GM23338 (cell line): ENCODE data around the gene SGSH. TPM values are rescaled to one million over a fixed set of nuclear protein-coding genes. Genes with fewer than 3 reads are reported as not detected.

Experiments
- ATAC-seq: fragments of 200-7000 bp; cut with Tn5 transposase; 3 replicates; pipeline ENCODE4 v1.9.1; 2020
- DNase-seq: peaks from one replicate; pipeline ENCODE4 v3.0.0-alpha.2; 2015; ENCODE audit warnings: low spot score
- H2AFZ ChIP-seq: fragments of 200-600 bp; sonication (generic); 2 replicates; pipeline ENCODE4 v1.8.0; 2016; ENCODE audit warnings: antibody characterized with exemption, mild to moderate bottlenecking, moderate library complexity
- H3F3A ChIP-seq: fragments of 200-600 bp; sonication (generic); replicated peaks from 2 replicates; pipeline ENCODE4 v1.8.0; 2017; ENCODE audit warnings: antibody characterized with exemption, mixed run types, low read depth
- H3K27ac ChIP-seq: fragments of 200-600 bp; sonication (generic); 2 replicates; pipeline ENCODE4 v1.6.1; 2016; ENCODE audit warnings: low read depth
- H3K27me3 ChIP-seq: fragments of 200-600 bp; sonication (generic); 2 replicates; pipeline ENCODE4 v1.8.0; 2016; ENCODE audit warnings: mild to moderate bottlenecking, mixed run types, moderate library complexity; ENCODE audit not compliant: insufficient read depth
- H3K36me3 ChIP-seq: fragments of 200-600 bp; sonication (generic); 2 replicates; pipeline ENCODE4 v1.8.0; 2016; ENCODE audit warnings: mild to moderate bottlenecking; ENCODE audit not compliant: insufficient read depth
- H3K4me1 ChIP-seq: fragments of 200-600 bp; sonication (generic); 2 replicates; pipeline ENCODE4 v1.8.0; 2016; ENCODE audit warnings: mild to moderate bottlenecking, moderate library complexity; ENCODE audit not compliant: insufficient read depth
- H3K4me2 ChIP-seq: fragments of 200-600 bp; sonication (generic); 2 replicates; pipeline ENCODE4 v1.7.1; 2017; ENCODE audit warnings: mixed run types
- H3K4me3 ChIP-seq: fragments of 200-600 bp; sonication (generic); 2 replicates; pipeline ENCODE4 v1.6.1; 2016; ENCODE audit warnings: mixed run types
- H3K79me2 ChIP-seq: fragments of 200-600 bp; sonication (generic); replicated peaks from 2 replicates; pipeline ENCODE4 v1.8.0; 2017; ENCODE audit warnings: mild to moderate bottlenecking; ENCODE audit not compliant: insufficient read depth
- H3K9me2 ChIP-seq: fragments of 200-600 bp; sonication (generic); 2 replicates; pipeline ENCODE4 v1.8.0; 2017; ENCODE audit not compliant: insufficient read depth
- H4K20me1 ChIP-seq: fragments of 200-600 bp; sonication (generic); replicated peaks from 2 replicates; pipeline ENCODE4 v1.8.0; 2017; ENCODE audit warnings: mild to moderate bottlenecking; ENCODE audit not compliant: insufficient read depth
- H3K27ac Mint-ChIP-seq: 2 replicates; pipeline ENCODE4 v1.8.0; 2020; ENCODE audit warnings: inconsistent platforms, mild to moderate bottlenecking, moderate library complexity, mixed read lengths
- H3K27me3 Mint-ChIP-seq: 3 replicates; pipeline ENCODE4 v1.8.0; 2022; ENCODE audit warnings: low read depth, mild to moderate bottlenecking, moderate library complexity, mixed read lengths, inconsistent platforms; ENCODE audit not compliant: insufficient read depth, poor library complexity
- H3K36me3 Mint-ChIP-seq: 3 replicates; pipeline ENCODE4 v1.8.0; 2021; ENCODE audit warnings: low read depth, mild to moderate bottlenecking, inconsistent platforms, moderate library complexity, mixed read lengths
- H3K4me1 Mint-ChIP-seq: 3 replicates; pipeline ENCODE4 v1.8.0; 2020; ENCODE audit warnings: mild to moderate bottlenecking, inconsistent platforms, mixed read lengths
- H3K4me3 Mint-ChIP-seq: 3 replicates; pipeline ENCODE4 v1.8.0; 2021; ENCODE audit warnings: moderate library complexity, mild to moderate bottlenecking, inconsistent platforms, mixed read lengths
- H3K9me3 Mint-ChIP-seq: 3 replicates; pipeline ENCODE4 v1.8.0; 2020; ENCODE audit warnings: moderate library complexity, mild to moderate bottlenecking, inconsistent platforms, mixed read lengths
- CREB1 ChIP-seq: fragments of 250-450 bp; sonication (Bioruptor Pico); IDR thresholded peaks from 2 replicates; pipeline ENCODE4 v1.5.0; 2020; ENCODE audit warnings: low read depth, mild to moderate bottlenecking, moderate library complexity
- EZH2 ChIP-seq: fragments of 200-600 bp; sonication (generic); IDR thresholded peaks from one replicate; pipeline ENCODE4 v1.8.0; 2017; ENCODE audit warnings: antibody characterized with exemption, mild to moderate bottlenecking, low read depth; ENCODE audit not compliant: unreplicated experiment
- EZH2phosphoT487 ChIP-seq: fragments of 200-600 bp; sonication (generic); IDR thresholded peaks from one replicate; pipeline ENCODE4 v1.8.1; 2018; ENCODE audit warnings: antibody characterized with exemption; ENCODE audit not compliant: unreplicated experiment
- NANOG ChIP-seq: IDR thresholded peaks from 2 replicates; pipeline ENCODE4 v1.6.1; 2016; ENCODE audit warnings: antibody characterized with exemption, borderline replicate concordance
- POLR2AphosphoS5 ChIP-seq: IDR thresholded peaks from 2 replicates; pipeline ENCODE4 v1.6.1; 2016; ENCODE audit warnings: antibody characterized with exemption, low read depth
- STAT1 ChIP-seq: IDR thresholded peaks from one replicate; pipeline ENCODE4 v1.6.1; 2016; ENCODE audit warnings: antibody characterized with exemption; ENCODE audit not compliant: unreplicated experiment
- ZNF114 ChIP-seq: fragments of 250-450 bp; sonication (Bioruptor Pico); IDR thresholded peaks from 2 replicates; pipeline ENCODE4 v1.5.0; 2020; ENCODE audit warnings: mild to moderate bottlenecking, moderate library complexity
- ZNF331 ChIP-seq: fragments of 250-450 bp; sonication (Bioruptor Pico); IDR thresholded peaks from 2 replicates; pipeline ENCODE4 v1.5.0; 2020; ENCODE audit warnings: low read depth, mild to moderate bottlenecking, moderate library complexity
- polyA plus RNA-seq: library from polyadenylated mRNA; unstranded; fragments of >200 nt; fragmentation: Nextera tagmentation; extraction: Ambion mirVana; gene quantifications from 2 replicates; pipeline ENCODE4 v1.2.1, GENCODE V29; 2016
- total RNA-seq: library from RNA; depleted of rRNA; stranded (reverse); fragments of >200 nt; shearing (Covaris generic); gene quantifications from 2 replicates; pipeline ENCODE4 v1.2.3, GENCODE V29; 2014
- TF ChIP-seq, protein P1 (sequence below), 2 experiments: fragments of 200-600 bp in 1 of 2; sonication (generic) in 1 of 2; conservative IDR thresholded peaks; 2 replicates each; pipeline versions ENCODE4 v1.5.1 to v1.6.1; 2016 to 2017; ENCODE audit warnings: antibody characterized with exemption in 2 of 2, low read depth in 2 of 2, mild to moderate bottlenecking in 2 of 2, moderate library complexity in 1 of 2
- TF ChIP-seq, protein P2 (sequence below): IDR thresholded peaks from 2 replicates; pipeline ENCODE4 v1.6.1; 2016; ENCODE audit warnings: antibody characterized with exemption
- TF ChIP-seq, protein P3 (sequence below): IDR thresholded peaks from one replicate; pipeline ENCODE4 v1.6.1; 2018; ENCODE audit warnings: antibody characterized with exemption; ENCODE audit not compliant: unreplicated experiment
- TF ChIP-seq, protein P4 (sequence below): fragments of 250-450 bp; sonication (Bioruptor Pico); IDR thresholded peaks from 2 replicates; pipeline ENCODE4 v1.5.0; 2020; ENCODE audit warnings: mild to moderate bottlenecking, moderate library complexity

SGSH gene
- total and polyA plus RNA-seq, 2 experiments from 2014 or later: 9.6 to 17.5 TPM

DNA sequence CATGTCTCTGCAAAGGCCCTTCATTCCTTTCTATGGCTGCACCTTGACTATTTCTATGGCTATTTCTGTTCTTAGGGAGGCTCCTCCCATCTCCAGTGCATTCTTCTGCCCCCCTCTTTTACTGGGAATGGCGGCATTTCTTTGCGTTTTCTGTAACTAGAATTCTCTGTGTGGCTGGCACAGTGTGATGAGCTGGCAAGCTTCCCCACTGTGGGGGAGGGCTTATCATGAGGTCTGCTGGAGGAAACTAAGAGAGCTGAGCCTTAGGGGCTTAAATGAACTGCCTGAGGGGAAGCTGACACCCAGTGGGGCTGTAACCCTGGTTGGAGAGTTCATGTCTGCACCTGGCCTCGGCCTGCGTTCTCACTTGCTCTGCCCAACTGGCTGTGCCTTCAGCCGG, 51.8 kb downstream of the SGSH start:
- H3K27ac Mint-ChIP-seq: no peak overlapping the region
- Histone ChIP-seq H3K36me3 (no peaks in the 10 kb centered on the region), H3K79me2 (no peaks in the 10 kb centered on the region), H4K20me1 (no peaks in the 10 kb centered on the region), H3K27me3 (no peaks in the 10 kb centered on the region), H3K4me2 (no peak overlapping the region), H3K4me3 (no peak overlapping the region), H3F3A (no peaks in the 10 kb centered on the region), H2AFZ (no peak overlapping the region), H3K27ac (no peak overlapping the region), H3K9me2 (no peaks in the 10 kb centered on the region), H3K4me1 (no peaks in the 10 kb centered on the region)
- ATAC-seq (no peak), DNase-seq (no peak)
- H3K4me3 Mint-ChIP-seq: no peak overlapping the region
- TF ChIP-seq NANOG: no peak
- TF ChIP-seq ZNF331 (CRISPR knock-in tag): no peak
- TF ChIP-seq, protein P1, sequence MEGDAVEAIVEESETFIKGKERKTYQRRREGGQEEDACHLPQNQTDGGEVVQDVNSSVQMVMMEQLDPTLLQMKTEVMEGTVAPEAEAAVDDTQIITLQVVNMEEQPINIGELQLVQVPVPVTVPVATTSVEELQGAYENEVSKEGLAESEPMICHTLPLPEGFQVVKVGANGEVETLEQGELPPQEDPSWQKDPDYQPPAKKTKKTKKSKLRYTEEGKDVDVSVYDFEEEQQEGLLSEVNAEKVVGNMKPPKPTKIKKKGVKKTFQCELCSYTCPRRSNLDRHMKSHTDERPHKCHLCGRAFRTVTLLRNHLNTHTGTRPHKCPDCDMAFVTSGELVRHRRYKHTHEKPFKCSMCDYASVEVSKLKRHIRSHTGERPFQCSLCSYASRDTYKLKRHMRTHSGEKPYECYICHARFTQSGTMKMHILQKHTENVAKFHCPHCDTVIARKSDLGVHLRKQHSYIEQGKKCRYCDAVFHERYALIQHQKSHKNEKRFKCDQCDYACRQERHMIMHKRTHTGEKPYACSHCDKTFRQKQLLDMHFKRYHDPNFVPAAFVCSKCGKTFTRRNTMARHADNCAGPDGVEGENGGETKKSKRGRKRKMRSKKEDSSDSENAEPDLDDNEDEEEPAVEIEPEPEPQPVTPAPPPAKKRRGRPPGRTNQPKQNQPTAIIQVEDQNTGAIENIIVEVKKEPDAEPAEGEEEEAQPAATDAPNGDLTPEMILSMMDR (conservative IDR thresholded peaks at IDR 0.05; ENCODE audit: low read depth in 2 of 2): no peak
- TF ChIP-seq ZNF114 (CRISPR knock-in tag): no peak
- TF ChIP-seq, protein P2, sequence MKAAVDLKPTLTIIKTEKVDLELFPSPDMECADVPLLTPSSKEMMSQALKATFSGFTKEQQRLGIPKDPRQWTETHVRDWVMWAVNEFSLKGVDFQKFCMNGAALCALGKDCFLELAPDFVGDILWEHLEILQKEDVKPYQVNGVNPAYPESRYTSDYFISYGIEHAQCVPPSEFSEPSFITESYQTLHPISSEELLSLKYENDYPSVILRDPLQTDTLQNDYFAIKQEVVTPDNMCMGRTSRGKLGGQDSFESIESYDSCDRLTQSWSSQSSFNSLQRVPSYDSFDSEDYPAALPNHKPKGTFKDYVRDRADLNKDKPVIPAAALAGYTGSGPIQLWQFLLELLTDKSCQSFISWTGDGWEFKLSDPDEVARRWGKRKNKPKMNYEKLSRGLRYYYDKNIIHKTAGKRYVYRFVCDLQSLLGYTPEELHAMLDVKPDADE: no peak
- TF ChIP-seq STAT1: no peak
- TF ChIP-seq CREB1 (CRISPR knock-in tag): no peak
- TF ChIP-seq, protein P3, sequence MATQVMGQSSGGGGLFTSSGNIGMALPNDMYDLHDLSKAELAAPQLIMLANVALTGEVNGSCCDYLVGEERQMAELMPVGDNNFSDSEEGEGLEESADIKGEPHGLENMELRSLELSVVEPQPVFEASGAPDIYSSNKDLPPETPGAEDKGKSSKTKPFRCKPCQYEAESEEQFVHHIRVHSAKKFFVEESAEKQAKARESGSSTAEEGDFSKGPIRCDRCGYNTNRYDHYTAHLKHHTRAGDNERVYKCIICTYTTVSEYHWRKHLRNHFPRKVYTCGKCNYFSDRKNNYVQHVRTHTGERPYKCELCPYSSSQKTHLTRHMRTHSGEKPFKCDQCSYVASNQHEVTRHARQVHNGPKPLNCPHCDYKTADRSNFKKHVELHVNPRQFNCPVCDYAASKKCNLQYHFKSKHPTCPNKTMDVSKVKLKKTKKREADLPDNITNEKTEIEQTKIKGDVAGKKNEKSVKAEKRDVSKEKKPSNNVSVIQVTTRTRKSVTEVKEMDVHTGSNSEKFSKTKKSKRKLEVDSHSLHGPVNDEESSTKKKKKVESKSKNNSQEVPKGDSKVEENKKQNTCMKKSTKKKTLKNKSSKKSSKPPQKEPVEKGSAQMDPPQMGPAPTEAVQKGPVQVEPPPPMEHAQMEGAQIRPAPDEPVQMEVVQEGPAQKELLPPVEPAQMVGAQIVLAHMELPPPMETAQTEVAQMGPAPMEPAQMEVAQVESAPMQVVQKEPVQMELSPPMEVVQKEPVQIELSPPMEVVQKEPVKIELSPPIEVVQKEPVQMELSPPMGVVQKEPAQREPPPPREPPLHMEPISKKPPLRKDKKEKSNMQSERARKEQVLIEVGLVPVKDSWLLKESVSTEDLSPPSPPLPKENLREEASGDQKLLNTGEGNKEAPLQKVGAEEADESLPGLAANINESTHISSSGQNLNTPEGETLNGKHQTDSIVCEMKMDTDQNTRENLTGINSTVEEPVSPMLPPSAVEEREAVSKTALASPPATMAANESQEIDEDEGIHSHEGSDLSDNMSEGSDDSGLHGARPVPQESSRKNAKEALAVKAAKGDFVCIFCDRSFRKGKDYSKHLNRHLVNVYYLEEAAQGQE: no peak
- TF ChIP-seq, protein P4, sequence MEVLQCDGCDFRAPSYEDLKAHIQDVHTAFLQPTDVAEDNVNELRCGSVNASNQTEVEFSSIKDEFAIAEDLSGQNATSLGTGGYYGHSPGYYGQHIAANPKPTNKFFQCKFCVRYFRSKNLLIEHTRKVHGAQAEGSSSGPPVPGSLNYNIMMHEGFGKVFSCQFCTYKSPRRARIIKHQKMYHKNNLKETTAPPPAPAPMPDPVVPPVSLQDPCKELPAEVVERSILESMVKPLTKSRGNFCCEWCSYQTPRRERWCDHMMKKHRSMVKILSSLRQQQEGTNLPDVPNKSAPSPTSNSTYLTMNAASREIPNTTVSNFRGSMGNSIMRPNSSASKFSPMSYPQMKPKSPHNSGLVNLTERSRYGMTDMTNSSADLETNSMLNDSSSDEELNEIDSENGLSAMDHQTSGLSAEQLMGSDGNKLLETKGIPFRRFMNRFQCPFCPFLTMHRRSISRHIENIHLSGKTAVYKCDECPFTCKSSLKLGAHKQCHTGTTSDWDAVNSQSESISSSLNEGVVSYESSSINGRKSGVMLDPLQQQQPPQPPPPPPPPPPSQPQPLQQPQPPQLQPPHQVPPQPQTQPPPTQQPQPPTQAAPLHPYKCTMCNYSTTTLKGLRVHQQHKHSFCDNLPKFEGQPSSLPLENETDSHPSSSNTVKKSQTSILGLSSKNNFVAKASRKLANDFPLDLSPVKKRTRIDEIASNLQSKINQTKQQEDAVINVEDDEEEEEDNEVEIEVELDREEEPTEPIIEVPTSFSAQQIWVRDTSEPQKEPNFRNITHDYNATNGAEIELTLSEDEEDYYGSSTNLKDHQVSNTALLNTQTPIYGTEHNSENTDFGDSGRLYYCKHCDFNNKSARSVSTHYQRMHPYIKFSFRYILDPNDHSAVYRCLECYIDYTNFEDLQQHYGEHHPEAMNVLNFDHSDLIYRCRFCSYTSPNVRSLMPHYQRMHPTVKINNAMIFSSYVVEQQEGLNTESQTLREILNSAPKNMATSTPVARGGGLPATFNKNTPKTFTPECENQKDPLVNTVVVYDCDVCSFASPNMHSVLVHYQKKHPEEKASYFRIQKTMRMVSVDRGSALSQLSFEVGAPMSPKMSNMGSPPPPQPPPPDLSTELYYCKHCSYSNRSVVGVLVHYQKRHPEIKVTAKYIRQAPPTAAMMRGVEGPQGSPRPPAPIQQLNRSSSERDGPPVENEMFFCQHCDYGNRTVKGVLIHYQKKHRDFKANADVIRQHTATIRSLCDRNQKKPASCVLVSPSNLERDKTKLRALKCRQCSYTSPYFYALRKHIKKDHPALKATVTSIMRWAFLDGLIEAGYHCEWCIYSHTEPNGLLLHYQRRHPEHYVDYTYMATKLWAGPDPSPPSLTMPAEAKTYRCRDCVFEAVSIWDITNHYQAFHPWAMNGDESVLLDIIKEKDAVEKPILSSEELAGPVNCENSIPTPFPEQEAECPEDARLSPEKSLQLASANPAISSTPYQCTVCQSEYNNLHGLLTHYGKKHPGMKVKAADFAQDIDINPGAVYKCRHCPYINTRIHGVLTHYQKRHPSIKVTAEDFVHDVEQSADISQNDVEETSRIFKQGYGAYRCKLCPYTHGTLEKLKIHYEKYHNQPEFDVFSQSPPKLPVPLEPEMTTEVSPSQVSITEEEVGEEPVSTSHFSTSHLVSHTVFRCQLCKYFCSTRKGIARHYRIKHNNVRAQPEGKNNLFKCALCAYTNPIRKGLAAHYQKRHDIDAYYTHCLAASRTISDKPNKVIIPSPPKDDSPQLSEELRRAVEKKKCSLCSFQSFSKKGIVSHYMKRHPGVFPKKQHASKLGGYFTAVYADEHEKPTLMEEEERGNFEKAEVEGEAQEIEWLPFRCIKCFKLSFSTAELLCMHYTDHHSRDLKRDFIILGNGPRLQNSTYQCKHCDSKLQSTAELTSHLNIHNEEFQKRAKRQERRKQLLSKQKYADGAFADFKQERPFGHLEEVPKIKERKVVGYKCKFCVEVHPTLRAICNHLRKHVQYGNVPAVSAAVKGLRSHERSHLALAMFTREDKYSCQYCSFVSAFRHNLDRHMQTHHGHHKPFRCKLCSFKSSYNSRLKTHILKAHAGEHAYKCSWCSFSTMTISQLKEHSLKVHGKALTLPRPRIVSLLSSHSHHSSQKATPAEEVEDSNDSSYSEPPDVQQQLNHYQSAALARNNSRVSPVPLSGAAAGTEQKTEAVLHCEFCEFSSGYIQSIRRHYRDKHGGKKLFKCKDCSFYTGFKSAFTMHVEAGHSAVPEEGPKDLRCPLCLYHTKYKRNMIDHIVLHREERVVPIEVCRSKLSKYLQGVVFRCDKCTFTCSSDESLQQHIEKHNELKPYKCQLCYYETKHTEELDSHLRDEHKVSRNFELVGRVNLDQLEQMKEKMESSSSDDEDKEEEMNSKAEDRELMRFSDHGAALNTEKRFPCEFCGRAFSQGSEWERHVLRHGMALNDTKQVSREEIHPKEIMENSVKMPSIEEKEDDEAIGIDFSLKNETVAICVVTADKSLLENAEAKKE (CRISPR knock-in tag): no peak
- no peak for TF ChIP-seq EZH2
- TF ChIP-seq POLR2AphosphoS5: no peak
- no peak for TF ChIP-seq EZH2phosphoT487
- no peaks in the 10 kb centered on the region for H3K36me3 Mint-ChIP-seq
- no peaks in the 10 kb centered on the region for H3K4me1 Mint-ChIP-seq
- peaks cover 13% of the 10 kb centered on the region for H3K27me3 Mint-ChIP-seq
- no peaks in the 10 kb centered on the region for H3K9me3 Mint-ChIP-seq
